LNCAP (cell line): ENCODE measurements around the gene TUBB2A.

Experiments used
- TF ChIP-seq, protein P1 (sequence below): fragments of 450-650 bp; IDR thresholded peaks from 2 replicates; pipeline ENCODE4 v1.5.1; 2017; ENCODE audit warnings: mild to moderate bottlenecking

TUBB2A gene

GRCh38 chr6:3190056-3190455 is 32.7 kb upstream of the TUBB2A start:
- TF ChIP-seq, protein P1, sequence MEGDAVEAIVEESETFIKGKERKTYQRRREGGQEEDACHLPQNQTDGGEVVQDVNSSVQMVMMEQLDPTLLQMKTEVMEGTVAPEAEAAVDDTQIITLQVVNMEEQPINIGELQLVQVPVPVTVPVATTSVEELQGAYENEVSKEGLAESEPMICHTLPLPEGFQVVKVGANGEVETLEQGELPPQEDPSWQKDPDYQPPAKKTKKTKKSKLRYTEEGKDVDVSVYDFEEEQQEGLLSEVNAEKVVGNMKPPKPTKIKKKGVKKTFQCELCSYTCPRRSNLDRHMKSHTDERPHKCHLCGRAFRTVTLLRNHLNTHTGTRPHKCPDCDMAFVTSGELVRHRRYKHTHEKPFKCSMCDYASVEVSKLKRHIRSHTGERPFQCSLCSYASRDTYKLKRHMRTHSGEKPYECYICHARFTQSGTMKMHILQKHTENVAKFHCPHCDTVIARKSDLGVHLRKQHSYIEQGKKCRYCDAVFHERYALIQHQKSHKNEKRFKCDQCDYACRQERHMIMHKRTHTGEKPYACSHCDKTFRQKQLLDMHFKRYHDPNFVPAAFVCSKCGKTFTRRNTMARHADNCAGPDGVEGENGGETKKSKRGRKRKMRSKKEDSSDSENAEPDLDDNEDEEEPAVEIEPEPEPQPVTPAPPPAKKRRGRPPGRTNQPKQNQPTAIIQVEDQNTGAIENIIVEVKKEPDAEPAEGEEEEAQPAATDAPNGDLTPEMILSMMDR: no peak

DNA sequence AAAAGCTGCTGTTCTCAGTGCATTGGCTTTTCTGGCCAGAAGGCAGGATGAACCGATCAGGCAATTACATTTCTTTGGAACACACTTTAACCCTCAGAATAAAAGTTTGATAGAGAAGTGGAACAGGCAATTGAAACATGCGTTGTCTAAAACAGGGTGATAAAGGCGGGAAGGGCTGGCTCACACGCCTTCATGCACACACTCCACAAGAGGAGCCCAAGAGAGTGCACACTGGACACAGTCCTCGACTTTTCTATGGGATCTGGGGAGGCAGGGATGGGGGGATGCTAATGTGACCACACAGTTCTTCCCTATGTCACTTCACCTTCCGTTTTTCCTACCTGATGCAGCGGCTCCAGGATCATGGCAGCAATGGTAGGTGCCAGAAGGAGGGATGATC is 30.9 kb upstream of the TUBB2A start:
- TF ChIP-seq, protein P1: no peak

- TF ChIP-seq, protein P1: no peak
Measured at GRCh38 chr6:3186974-3187382, 29.6 kb upstream of the TUBB2A start.

GRCh38 chr6:3183066-3183465 is 25.7 kb upstream of the TUBB2A start:
- TF ChIP-seq, protein P1: no peak

DNA sequence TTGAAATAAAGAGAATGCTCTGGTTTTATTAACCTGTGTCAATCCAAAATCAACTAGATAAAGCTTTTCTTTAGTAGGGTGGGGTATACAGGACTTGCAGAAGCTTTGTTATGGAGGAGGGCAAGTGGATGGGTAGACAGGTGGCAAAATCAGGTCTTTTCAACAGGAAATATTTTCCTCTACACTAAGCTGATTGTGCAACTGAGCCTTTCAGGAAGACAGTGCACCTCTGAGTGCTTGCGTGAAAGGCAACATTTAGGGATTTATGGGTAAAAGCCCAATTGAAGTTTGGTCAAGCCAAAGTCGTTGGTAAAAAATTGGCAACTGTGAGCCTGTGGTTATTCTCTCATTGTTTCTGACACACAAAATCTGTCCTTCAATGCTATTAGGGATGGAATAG is 23.8 kb upstream of the TUBB2A start:
- TF ChIP-seq, protein P1: no peak

GRCh38 chr6:3176562-3177355 is 19.4 kb upstream of the TUBB2A start:
- TF ChIP-seq, protein P1: no peak

GRCh38 chr6:3175715-3176402 is 18.5 kb upstream of the TUBB2A start:
- TF ChIP-seq, protein P1: no peak
